ENCODE results near the gene MAP2K5. TPM values are rescaled to one million over a fixed set of nuclear protein-coding genes. Genes with fewer than 3 reads are reported as not detected.

The MAP2K5 gene
- total and polyA plus RNA-seq, 10 of the 15 experiments (the other 5 are each of a cell fraction or from before 2014, with no cell fraction given): 1.3 to 19.4 (median 9.6) TPM

DNA sequence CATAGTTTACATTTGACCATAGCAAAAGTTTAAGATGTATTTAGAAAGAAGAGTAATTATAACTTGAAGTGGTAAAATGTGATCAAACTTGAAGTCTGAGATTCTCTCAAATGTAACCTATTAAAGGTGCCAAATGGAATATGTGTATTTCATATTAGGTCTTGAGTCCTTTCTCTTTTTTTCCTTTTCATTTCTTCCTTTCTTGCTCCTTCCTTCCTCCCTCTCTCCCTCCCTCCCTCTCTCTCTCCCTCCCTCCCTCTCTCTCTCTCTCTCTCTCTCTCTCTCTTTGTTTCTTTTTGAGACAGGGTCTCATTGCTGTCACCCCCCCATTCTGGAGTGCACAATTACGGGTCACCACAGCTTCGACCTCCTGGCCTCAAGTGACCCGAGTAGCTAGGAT, 47.7 kb downstream of the MAP2K5 start:
- in situ Hi-C loops (cut with MboI): no loop called here
- POLR2A ChIA-PET: no interaction called here
- no peak for FAIRE-seq

More for the DNA sequence above, 47.7 kb downstream of the MAP2K5 start:
- Histone ChIP-seq H3K36me3 (ENCODE audit: control insufficient read depth in 2 of 2, insufficient read depth in 2 of 2, low read length in 1 of 2) (peaks cover 0 to 9% of the 10 kb centered on the region in 2 experiments; a peak in 2 of 4 replicates), H3K27me3 (replicated peaks in 1 of 2; ENCODE audit: control insufficient read depth in 2 of 2, insufficient read depth in 2 of 2, low read length in 1 of 2) (no peaks in the 10 kb centered on the region), H3K4me3 (no peak overlapping the region), H3K4me2 (ENCODE audit: control insufficient read depth, insufficient read depth) (no peak overlapping the region), H3K27ac (ENCODE audit: control insufficient read depth, insufficient read depth) (no peak overlapping the region), H2AFZ (ENCODE audit: control insufficient read depth, low read depth, low read length) (no peak overlapping the region), H3K9me3 (replicated peaks; ENCODE audit: control insufficient read depth, insufficient read depth, low read length) (no peaks in the 10 kb centered on the region), H3K4me1 (ENCODE audit: control insufficient read depth, insufficient read depth, low read length) (no peaks in the 10 kb centered on the region), H3K9ac (ENCODE audit: control insufficient read depth, insufficient read depth, low read length) (no peak overlapping the region), H4K20me1 (ENCODE audit: control insufficient read depth, insufficient read depth) (no peaks in the 10 kb centered on the region), H3K79me2 (ENCODE audit: control insufficient read depth, insufficient read depth, low read length) (no peaks in the 10 kb centered on the region)
- RAD21 ChIA-PET (ENCODE audit: unreplicated experiment): no interaction called here
- ATAC-seq (no peak), DNase-seq (ENCODE audit: low read depth, low spot score) (no peak)
- CTCF ChIA-PET: no interaction called here
- BruUV-seq (replicated peaks): no TSS peak
- 98% methylated on average over 3 of the region's 3 CpGs for WGBS (ENCODE audit: insufficient coverage, insufficient replicate concordance, low lambda C conversion rate, missing lambda C conversion rate)
- no peak for TF ChIP-seq SREBF2 (IDR thresholded peaks at IDR 0.05; ENCODE audit: low read length)
- TF ChIP-seq, protein P1, sequence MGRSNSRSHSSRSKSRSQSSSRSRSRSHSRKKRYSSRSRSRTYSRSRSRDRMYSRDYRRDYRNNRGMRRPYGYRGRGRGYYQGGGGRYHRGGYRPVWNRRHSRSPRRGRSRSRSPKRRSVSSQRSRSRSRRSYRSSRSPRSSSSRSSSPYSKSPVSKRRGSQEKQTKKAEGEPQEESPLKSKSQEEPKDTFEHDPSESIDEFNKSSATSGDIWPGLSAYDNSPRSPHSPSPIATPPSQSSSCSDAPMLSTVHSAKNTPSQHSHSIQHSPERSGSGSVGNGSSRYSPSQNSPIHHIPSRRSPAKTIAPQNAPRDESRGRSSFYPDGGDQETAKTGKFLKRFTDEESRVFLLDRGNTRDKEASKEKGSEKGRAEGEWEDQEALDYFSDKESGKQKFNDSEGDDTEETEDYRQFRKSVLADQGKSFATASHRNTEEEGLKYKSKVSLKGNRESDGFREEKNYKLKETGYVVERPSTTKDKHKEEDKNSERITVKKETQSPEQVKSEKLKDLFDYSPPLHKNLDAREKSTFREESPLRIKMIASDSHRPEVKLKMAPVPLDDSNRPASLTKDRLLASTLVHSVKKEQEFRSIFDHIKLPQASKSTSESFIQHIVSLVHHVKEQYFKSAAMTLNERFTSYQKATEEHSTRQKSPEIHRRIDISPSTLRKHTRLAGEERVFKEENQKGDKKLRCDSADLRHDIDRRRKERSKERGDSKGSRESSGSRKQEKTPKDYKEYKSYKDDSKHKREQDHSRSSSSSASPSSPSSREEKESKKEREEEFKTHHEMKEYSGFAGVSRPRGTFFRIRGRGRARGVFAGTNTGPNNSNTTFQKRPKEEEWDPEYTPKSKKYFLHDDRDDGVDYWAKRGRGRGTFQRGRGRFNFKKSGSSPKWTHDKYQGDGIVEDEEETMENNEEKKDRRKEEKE (IDR thresholded peaks at IDR 0.05): no peak
- no peak for TF ChIP-seq CBFB (IDR thresholded peaks at IDR 0.05; ENCODE audit: low read depth)
- TF ChIP-seq POLR2AphosphoS5 (IDR thresholded peaks at IDR 0.05; ENCODE audit: low read length): no peak
- no peak for TF ChIP-seq TCF7 (IDR thresholded peaks at IDR 0.05; ENCODE audit: borderline replicate concordance)
- TF ChIP-seq EGR1 (IDR thresholded peaks at IDR 0.05; ENCODE audit: borderline replicate concordance in 1 of 2, low read depth in 2 of 2, low read length in 2 of 2): no peak
- TF ChIP-seq CBX5 (IDR thresholded peaks at IDR 0.05; ENCODE audit: low read depth): no peak
- intact Hi-C loops (cut with micrococcal nuclease; ENCODE audit: unreplicated experiment): no loop called here
- SMC1A ChIA-PET (ENCODE audit: uncharacterized antibody, unreplicated experiment): no interaction called here

All from GM12878 (cell line).